Measurements from ENCODE around the gene TELO2. TPM values are rescaled to one million over a fixed set of nuclear protein-coding genes. Genes with fewer than 3 reads are reported as not detected.

Gene TELO2
- total and polyA plus RNA-seq, 10 donors = 28.5 to 110 (median 57.8) TPM

- H3K4me1 ChIP-seq = peaks cover 0 to 23% (median 12%) of the 10 kb centered on the region in 6 donors
- H3K4me3 ChIP-seq = peak overlapping the region in 1 of 8 donors; percentile 13
- H3K9me3 ChIP-seq = no peaks in the 10 kb centered on the region
- H3K27me3 ChIP-seq (replicated peaks in 1 of 7) = no peaks in the 10 kb centered on the region
- peak overlapping the region in 6 of 8 donors; percentile 22 to 69 (median 58) for H3K27ac ChIP-seq
- peak; percentile 93 for DNase-seq
- intact Hi-C loops (cut with DNase I; ENCODE audit: low total_unique reads) = no loop called here
- peaks cover 0 to 94% (median 62%) of the 10 kb centered on the region in 6 donors for H3K36me3 ChIP-seq
- TF ChIP-seq POLR2AphosphoS5 (IDR thresholded peaks at IDR 0.05) (peak; percentile 46 to 77 (median 70)), POLR2A (IDR thresholded peaks at IDR 0.05) (no peak)
- WGBS, 5 donors = 32 to 57% (median 45%) methylated on average over 8 to 14 of the region's 14 CpGs
These were observed 34.2 kb upstream of the TELO2 start for GRCh38 chr16:1458977-1459341.

DNA sequence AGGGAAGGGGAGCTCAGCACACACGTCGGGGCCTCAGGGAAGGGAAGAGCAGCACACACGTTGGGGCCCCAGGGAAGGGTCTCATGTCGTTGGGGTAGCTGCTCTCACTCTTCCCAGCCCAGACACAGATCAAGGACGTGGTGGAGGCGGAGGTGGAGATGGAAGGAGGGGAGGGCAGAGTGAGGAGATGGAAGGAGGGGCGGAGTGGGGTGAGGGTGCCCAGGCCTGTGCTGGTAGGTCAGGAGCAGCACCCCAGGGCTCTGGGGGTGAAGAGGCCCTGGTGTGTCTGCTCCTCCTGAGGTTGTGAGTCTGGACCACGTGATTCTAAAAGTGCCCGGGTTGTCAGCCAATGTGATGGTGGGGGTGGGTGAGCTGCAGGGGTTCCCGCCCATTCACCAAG, 33.2 kb upstream of the TELO2 start:
- Histone ChIP-seq H3K9me3 (no peaks in the 10 kb centered on the region), H3K4me3 (no peak overlapping the region), H3K36me3 (peaks cover 0 to 94% (median 59%) of the 10 kb centered on the region in 6 donors), H3K4me1 (peaks cover 0 to 23% (median 12%) of the 10 kb centered on the region in 6 donors), H3K27ac (peak overlapping the region in 1 of 8 donors; percentile 28), H3K27me3 (replicated peaks in 1 of 7) (no peaks in the 10 kb centered on the region)
- no peak for TF ChIP-seq CTCF (IDR thresholded peaks at IDR 0.05 in 8 of 11, conservative IDR thresholded peaks at IDR 0.05 in 3 of 11)
- no peak for TF ChIP-seq POLR2A (IDR thresholded peaks at IDR 0.05)
- no peak for TF ChIP-seq POLR2AphosphoS5 (IDR thresholded peaks at IDR 0.05)
- WGBS, 5 donors = 79 to 91% (median 86%) methylated on average over 10 of the region's 10 CpGs
- no peak for DNase-seq
- intact Hi-C loops (cut with DNase I; ENCODE audit: low total_unique reads) = no loop called here

GRCh38 chr16:1460602-1461138, 32.5 kb upstream of the TELO2 start:
- Histone ChIP-seq H3K36me3 (peaks cover 0 to 94% (median 52%) of the 10 kb centered on the region in 6 donors), H3K9me3 (no peaks in the 10 kb centered on the region), H3K4me1 (peaks cover 0 to 25% (median 12%) of the 10 kb centered on the region in 6 donors), H3K27me3 (replicated peaks in 1 of 7) (no peaks in the 10 kb centered on the region), H3K4me3 (no peak overlapping the region), H3K27ac (no peak overlapping the region)
- WGBS, 5 donors = 87 to 98% (median 94%) methylated on average over 16 to 30 of the region's 30 CpGs
- DNase-seq = no peak
- no peak for TF ChIP-seq POLR2A (IDR thresholded peaks at IDR 0.05)
- TF ChIP-seq CTCF (IDR thresholded peaks at IDR 0.05 in 8 of 11, conservative IDR thresholded peaks at IDR 0.05 in 3 of 11) = no peak
- TF ChIP-seq POLR2AphosphoS5 (IDR thresholded peaks at IDR 0.05) = no peak
- intact Hi-C loops (cut with DNase I; ENCODE audit: low total_unique reads) = no loop called here

DNA sequence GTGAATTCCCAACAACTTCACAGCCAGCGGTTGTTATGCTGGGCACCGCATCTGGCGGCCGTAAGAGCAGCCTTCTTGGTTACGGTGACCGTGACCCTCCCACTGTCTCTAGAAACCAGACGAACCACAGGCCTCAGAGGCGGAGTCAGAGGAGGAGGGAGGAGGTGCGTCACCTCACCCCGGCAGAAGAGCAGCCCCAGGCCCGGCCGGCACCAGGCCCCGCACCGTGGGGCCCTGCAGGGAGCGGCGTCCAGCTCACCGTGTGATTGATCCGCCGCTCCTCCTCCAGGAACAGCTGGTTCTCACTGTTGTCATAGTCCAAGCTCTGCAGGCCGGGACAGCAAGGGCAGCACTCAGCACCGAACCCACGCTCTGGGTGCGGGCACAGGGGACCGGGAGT, 32.0 kb upstream of the TELO2 start:
- DNase-seq = no peak
- intact Hi-C loops (cut with DNase I; ENCODE audit: low total_unique reads) = no loop called here
- H3K27me3 ChIP-seq (replicated peaks in 1 of 7) = no peaks in the 10 kb centered on the region
- H3K9me3 ChIP-seq = no peaks in the 10 kb centered on the region
- H3K27ac ChIP-seq = no peak overlapping the region
- H3K36me3 ChIP-seq = peaks cover 0 to 94% (median 47%) of the 10 kb centered on the region in 6 donors
- 89 to 93% (median 93%) methylated on average over 24 of the region's 24 CpGs for WGBS, 5 donors
- H3K4me3 ChIP-seq = no peak overlapping the region
- no peak for TF ChIP-seq CTCF (IDR thresholded peaks at IDR 0.05 in 8 of 11, conservative IDR thresholded peaks at IDR 0.05 in 3 of 11)
- no peak for TF ChIP-seq POLR2A (IDR thresholded peaks at IDR 0.05)
- no peak for TF ChIP-seq POLR2AphosphoS5 (IDR thresholded peaks at IDR 0.05)
- peaks cover 0 to 30% (median 12%) of the 10 kb centered on the region in 6 donors for H3K4me1 ChIP-seq
